COLO668 (cell line): ENCODE measurements around the gene ACO2.
"Not testable (repeated sequence)": the region's sequence is repeated elsewhere in the genome, so short reads cannot be mapped to it uniquely, and the experiment has no call there.

Source experiments
- DNase-seq: peaks from one replicate; lab custom pipeline; 2025; ENCODE audit not compliant: unreplicated experiment; lab: John Stamatoyannopoulos, UW

Gene ACO2

DNA sequence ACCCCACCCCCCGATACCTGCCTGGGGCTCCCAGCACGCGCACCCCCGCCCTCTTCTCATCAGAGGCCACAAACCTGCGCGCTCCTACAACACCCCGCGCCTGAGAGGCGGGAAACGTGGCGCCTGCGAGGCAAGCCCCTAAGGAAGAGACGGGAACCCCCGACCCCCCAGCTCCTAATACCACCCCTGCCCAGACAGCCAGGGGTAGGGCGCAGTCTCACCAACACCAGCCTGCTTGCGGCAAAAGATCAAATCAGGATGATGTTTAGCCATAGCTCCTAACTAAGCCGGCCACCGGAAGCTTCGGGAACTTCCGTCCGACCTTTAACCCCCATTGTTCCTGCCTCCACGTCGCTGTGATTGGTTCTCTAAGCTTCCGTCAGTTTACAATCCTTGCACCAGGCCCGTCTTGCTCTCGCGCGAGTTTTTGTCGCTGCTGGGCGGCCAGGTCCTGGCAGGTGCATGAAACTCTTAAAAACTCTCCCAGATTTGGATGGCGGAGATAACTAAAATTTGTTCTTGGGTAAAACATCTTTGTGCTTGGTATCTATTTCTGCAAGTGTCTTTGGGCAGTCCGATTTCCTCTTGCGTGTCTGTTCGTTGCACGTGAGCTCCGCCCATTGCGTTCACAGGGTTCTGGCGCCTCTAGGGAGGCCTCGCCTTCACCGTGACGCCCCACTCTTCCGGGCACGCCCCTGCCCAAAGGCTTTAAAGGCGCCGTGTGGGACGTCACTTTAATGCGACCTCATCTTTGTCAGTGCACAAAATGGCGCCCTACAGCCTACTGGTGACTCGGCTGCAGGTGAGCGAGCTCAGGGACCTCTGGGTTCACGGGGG lies at the start of gene ACO2, which contains the start of gene PHF5A:
Gene ACO2, plus strand, starts transcription at position 737 of the 837 bp plus-strand sequence. Its CDS starts 30 bp downstream, at position 767.
Gene PHF5A, minus strand, starts transcription at position 312 of the 837 bp plus-strand sequence. Its CDS starts 39 bp downstream, at position 273.
- peak; percentile 97 for DNase-seq

DNA sequence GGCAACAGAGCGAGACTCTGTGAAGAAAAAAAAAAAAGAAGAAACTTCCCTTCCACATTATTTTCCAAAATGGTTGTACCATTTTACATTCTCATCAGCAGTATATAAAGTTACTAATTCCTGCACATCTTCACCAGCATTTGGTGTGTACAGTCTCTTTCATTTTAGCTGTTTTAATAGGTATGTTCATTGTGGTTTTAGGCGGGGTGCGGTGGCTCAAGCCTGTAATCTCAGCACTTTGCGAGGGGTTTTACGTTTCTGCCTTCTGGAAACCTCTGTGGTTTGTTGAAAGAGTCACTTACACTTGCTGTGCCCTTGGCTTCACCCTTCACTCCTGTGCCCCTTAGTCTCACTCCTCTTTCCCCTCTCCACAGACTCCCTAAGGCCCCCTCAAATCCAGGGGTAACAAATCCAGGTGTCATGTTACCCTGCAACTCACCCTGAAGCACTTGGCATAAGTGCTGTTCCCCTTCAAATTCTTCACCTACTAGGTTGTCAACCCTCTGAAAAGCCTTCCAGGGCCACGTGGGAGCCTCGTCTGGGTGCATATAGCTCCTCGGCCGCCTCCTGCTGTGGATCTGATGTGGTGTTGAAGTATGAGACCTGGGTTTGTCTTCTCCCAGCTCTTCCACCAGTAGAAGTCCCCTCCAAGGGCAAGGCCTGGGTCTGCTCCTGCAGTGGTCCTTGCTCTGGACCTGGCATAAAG lies 43.1 kb upstream of the ACO2 start:
- no peak for DNase-seq

DNA sequence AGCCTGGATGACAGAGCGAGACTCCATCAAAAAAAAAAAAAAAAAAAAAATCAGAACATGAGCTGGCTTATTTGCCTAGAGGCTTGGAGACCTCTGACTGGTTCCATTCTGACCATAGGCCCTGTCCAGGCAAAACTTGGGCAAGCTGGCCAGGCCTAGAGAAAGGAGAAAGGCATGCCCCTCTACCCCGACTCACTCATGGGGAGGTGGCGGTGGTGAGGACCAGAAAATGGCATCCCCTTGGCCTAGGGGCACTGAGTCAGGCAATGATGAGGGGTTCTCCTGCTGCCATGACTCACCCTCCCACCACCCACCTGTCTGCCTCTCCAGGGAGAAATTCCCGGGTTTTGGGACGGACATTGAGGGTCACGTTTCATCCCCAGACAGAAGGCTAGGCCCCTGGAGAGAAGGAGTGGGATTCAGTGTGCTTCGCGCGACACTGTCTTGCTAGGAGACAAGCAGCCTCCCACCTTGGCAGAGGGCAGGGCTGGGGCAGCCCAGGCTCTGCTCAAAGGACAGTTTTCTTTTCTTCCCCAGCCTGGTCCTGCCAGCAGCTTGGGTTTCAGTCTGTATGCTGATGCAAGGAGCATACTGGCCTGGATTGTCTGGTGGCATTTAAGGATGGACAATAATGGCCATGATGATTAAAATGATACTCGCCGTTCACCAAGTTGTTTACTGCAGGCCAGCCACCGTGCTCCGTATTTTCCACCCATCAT lies 39.5 kb upstream of the ACO2 start:
- DNase-seq = no peak

DNA sequence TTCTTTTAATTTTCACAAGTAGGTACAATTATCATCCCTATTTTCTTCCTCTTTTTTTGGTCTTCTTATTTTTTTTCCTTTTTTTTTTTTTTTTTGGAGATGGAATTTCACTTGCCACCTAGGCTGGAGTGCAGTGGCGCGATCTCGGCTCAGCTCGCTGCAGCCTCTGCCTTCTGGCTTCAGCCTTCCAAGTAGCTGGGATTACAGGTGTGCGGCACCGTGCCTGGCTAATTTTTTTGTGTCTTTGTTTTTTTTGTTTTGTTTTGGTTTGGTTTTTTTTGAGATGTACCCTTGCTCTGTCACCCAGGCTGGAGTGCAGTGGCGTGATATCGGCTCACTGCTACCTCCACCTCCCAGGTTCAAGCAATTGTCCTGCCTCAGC lies 39.0 kb upstream of the ACO2 start:
- no peak for DNase-seq

DNA sequence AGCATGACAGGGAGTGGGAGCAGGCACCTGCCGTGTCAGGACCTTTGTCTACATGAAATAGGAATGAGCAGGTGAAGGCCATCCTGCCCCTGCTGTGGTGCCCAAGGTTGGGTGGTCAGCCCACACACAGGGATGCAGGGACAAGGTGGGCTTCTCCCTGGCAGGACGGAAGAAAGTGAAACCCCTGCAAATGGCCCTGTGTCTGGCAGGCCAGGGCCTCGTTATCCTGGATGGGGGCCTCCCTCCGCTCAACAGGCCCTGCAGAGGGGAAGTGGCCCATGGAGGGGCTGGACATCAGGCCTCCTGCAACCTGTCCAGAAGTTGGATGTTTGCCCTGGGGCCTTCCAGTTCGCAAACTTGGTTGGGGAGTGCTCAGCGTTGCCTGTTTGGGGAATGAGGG lies 37.3 kb upstream of the ACO2 start:
- DNase-seq = no peak

DNA sequence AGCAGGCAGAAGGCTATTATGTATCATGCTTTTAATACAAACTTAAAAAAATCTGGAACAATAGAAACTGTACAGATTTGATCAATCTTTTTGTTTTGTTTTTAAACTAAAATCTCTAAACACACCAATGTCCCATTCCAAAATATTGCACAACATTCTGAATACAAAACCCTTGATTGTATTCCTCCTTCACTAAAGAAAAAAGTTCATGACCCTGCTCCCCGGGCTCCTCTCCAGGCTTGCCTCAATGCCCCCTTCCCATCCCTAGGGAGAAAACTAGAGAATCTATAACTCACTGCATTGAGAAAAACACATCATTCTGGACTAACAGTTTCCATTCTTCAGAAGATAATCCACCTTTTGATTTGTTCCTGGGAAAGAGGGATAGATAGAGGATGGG lies 35.4 kb upstream of the ACO2 start:
- not testable (repeated sequence) for DNase-seq

DNA sequence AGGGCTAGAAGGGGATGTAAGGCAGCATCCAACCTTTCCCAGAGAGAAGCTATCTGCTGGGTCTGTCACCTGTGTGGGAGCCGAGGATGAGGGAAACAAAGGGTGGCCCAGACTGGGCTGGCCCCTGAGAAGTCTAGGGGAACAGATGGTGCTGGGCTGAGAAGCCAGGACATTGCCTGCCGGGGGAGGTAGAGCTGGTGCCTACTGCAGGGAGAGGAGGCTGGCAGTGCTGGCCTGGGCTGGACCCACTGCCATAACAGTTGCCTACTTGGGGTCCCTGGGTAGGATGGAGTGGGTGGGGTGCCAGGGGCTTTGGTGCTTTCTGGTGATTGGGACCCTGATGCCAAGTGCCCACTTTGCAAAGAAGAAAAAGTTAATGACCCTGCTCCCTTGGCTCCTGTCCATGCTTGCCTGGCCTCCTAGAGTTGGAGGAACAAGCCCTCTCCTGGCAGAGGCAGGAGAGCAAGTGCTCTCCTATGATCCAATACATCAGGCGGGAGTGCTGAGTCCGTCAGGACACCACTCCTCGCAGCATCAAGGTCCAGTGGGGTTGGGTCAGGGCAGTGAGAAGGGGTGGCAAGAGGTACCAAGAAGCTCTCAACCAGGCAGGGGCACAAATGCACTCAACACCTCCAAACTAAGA lies 34.4 kb upstream of the ACO2 start:
- DNase-seq = not testable (repeated sequence)

DNA sequence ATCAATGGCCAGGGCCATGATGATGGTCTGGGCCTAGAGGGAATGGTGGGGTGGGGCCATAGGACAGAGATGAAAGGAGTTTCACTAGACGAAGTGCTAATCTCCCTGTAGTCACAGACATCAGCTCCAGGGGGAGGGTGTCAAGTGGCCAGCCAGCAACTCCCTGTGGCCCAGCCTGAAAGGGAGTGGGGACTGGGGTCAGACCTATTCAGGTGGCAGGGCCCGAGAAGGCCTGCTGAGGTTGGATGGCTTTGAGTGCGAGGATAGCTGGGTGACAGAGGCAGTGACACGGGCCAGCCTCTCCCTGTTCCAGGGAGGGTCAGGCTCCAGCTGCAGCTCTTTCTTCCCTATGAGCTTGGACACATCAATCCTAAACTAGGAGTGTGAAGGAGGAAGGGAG lies 33.4 kb upstream of the ACO2 start:
- DNase-seq = no peak

DNA sequence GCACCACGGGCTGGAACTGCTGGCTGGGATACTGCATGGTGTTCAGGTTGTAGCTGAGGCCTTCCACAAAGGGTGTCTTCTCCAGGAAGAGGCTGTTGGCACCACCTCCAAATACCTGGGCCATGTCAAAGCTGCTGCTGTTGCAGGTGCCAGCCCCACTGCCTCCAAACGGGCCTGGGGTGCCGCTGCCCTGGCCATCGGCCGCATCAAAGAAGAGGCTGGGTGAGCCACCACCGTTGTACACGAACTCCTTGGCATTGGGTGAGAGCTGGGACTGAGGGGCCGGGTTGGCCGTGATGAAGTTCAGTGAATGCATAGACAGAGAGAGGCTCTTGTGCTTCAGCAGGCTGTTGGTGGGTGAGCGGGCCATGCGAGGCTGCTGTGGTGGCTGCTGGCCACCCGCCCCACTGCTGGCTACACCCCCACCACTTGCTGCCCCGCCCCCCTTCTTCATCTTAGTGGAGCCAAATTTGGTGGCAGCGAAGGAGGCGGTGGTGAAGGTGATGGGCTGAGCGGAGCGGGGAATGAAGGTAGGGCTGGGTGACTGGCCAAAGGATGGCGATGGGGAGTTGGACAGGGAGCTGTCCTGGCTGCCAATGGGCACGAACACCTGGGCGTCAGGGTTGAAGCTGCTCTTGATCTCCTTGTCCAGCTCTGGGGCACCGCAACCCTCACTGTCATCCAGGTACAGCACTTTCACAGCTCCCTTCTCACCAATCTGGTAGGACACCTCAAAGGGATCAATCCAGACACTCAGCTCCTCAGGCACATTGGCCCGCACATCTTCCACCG lies 32.4 kb upstream of the ACO2 start:
- no peak for DNase-seq

DNA sequence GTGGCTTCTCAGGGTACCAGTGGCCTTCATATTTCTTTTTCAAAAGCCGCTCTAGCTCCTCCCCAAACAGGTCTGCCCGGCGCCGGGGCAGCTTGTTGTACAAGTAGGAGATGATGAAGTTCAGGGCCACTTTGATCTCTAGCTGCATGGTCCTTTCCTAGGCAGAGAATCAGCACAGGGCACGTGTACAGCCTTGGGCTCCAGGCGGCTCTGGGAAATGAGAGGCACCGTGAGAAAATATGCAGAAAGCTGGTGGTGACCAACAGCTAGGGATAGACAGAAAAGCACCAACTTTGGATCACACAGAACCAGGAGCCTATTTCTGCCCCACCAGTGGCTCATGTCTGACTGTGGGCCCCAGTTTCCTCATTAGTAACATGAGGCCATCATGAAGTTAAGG lies 31.7 kb upstream of the ACO2 start:
- DNase-seq = no peak

DNA sequence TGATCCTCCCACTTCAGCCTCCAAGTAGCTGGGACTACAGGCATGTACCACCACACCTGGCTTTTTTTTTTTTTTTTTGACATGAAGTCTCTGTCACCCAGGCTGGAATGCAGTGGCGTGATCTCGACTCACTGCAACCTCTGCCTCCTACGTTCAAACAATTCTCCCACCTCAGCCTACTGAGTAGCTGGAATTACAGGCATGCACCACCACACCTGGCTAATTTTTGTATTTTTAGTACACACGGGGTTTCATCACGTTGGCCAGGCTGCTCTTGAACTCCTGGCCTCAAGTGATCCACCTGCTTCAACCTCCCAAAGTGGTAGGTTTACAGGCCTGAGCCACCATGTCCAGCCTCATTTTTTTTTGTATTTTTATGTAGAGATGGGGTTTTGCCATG lies 28.4 kb upstream of the ACO2 start:
- DNase-seq = not testable (repeated sequence)

DNA sequence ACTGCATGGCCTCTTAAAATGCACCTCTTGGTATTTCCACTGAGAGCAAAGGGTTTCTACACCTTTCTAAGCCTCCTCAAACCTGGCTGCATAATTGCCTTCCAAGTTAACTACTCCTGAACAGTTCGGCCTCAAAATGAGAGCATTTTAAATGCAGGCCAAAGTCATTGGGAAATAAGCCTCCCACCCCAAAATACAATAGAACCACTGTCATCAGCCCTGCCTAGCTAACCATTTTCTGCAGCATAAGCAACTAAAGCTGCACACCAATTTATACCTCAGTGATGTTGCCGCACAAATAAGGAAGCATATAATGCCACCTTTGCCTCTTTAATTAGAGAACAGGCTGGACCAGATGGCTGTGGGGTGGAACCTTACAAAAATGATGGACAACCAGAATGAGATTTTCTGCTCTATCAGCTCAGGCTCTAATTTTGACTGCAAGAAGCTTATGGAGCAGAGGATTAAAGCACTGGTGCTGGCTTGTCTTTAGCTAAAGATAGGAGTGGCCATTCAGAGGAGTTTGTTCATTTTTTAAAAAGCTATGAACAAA lies 26.6 kb upstream of the ACO2 start:
- no peak for DNase-seq

DNA sequence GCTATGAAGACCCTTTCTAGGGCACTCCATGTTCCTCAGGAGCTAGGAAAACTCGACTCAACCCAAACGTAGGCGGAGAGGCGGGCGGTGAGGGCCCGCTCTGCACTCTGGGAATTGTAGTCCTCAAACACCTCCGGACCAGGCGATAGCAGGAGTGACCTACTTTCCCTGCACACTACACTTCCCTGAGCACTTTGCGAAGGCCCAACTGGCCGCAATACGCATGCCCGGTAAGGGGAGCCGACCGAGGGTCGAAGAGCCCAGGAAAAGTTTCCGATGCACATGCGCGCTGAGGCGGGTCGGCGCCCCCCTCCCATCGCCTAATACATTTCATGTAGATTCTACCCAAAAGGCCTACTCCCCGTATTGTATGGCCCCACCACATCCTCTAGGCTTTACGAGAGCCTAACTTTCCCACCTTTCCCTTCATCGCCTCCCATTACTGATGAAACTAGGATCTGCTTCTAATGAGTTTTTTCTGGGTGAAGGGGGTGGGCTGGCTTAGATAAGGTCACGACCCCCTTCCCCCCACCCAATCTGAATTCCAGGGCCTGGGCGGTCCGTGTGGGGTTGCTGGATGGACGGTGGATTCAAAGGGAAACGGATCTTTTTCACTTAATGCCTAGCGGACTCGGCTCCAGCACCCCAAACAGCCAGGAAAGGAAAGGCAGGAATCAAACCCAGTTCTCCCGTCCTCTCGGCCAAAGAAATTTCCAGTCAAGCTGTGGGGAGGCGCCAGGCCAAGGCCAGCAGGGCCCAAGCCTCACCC lies 24.4 kb upstream of the ACO2 start:
- DNase-seq = peak; percentile 92

DNA sequence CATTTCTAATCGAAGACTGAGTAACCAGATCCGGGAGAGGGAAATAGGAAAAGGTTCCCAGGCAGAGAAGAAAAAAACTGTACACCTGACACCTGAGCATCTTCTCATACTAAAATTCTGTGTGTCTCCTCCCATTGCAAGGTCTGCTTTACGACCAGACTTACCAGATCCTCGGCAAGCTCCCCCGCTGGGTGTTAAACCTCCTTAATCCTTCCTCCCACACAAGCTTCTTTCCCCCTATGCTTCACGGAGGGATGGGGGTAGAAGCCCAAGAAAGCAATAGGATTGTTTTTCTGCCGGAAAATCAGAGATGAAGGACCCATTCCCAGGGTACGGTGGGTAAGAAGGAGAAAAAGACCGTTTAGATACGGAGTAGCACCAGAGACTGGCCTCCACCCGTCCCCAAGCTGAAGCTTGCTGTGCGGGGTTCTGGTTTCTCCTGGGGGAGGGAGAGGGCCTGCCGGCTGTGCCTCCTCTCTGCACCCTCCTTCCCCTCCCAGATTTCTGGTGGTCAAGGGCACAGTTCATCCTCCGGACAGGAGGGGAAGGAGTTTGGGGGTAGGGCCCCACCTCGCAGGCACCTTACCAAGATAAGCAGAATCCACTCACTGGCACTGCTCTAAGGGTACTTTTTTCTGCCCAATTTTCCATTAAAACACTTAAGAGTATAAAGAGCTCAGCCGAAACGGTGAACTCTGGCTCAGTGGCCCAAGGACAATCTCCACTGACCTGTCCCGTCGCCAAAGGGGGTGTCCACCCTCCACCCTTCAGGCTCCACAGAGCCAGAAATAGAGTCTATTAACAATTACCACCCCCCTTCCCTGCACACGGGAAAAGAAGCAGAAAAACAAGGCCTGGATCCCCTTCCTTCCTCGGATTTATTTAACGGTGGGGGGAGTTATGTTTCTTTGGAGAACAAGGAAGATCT lies 23.5 kb upstream of the ACO2 start:
- DNase-seq = peak; percentile 27

DNA sequence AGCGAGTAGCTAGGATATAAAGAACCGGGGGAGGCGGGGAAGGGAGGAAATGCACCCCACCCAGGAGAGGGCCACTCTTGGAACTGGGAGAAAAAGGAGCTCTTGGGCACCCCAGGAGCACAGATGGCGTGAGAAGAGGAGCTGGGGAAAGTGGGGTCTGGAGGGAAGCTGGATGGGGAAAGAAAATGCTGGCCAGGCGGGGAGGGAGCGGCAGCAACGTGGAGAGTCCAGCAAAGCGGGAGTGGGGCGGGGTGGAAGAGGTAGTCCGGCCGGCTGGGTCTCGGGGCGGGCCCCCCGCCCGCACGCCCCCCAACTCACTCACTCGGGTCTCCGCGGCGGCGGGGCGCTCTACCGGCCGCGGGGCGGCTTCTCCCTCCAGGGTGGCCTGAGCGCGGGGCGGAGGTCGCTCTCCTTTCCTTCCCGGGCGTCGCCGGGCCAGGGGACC lies 22.8 kb upstream of the ACO2 start:
- peak; percentile 52 for DNase-seq

DNA sequence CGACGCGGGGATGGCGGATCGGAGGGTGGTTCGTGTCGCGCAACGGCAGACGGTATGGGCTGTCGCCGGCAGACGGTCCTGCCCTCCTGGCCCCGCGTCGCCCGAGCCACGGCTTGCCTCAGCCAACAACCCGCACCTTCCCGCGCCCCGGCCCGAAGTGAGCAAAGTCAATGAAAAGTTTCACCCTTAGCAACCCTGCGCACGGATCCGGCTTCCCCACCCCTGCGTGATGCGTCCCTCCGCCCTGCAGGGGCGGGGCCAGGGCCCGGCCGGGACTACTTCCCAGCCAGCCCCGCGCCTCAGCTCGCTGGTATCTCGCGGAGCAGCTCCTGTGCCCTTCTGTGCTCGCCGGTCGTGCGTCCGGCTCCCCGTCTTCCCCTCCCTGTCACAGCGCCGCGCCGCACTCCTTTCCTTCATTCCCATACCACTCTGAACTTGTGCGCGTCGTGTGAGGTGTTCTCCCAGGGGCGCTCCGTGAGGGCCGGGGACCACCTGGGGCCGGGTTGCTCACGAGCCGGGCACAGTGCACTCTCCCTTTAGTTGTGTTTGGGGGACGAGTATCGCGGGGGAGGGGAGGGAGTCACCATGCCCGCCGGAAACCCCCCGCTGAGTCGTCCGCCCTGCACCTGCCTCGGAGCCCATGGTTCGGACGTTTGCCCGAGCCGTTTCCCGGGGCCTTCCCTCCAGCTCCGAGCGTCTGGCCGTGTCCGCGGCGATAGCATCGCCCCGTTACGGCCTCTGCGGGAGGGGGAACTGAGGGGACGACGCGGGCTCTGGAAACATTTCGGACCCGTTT lies 22.1 kb upstream of the ACO2 start, which contains the start of gene TOB2:
Gene TOB2, minus strand, starts transcription at position 163 of the 796 bp plus-strand sequence. CDS start 9,456 bp downstream, outside the sequence.
- peak; percentile 96 for DNase-seq
